HG03520 (cell line): ENCODE data around the gene RASGRF1.
"Not testable (repeated sequence)": the region's sequence is repeated elsewhere in the genome, so short reads cannot be mapped to it uniquely, and the experiment has no call there.

Source experiments
- ATAC-seq: cut with Tn5 transposase; IDR thresholded peaks from one replicate; pipeline ENCODE4 v1.9.1; 2021; ENCODE audit warnings: mild to moderate bottlenecking, moderate library complexity; ENCODE audit not compliant: unreplicated experiment

The RASGRF1 gene, protein sequence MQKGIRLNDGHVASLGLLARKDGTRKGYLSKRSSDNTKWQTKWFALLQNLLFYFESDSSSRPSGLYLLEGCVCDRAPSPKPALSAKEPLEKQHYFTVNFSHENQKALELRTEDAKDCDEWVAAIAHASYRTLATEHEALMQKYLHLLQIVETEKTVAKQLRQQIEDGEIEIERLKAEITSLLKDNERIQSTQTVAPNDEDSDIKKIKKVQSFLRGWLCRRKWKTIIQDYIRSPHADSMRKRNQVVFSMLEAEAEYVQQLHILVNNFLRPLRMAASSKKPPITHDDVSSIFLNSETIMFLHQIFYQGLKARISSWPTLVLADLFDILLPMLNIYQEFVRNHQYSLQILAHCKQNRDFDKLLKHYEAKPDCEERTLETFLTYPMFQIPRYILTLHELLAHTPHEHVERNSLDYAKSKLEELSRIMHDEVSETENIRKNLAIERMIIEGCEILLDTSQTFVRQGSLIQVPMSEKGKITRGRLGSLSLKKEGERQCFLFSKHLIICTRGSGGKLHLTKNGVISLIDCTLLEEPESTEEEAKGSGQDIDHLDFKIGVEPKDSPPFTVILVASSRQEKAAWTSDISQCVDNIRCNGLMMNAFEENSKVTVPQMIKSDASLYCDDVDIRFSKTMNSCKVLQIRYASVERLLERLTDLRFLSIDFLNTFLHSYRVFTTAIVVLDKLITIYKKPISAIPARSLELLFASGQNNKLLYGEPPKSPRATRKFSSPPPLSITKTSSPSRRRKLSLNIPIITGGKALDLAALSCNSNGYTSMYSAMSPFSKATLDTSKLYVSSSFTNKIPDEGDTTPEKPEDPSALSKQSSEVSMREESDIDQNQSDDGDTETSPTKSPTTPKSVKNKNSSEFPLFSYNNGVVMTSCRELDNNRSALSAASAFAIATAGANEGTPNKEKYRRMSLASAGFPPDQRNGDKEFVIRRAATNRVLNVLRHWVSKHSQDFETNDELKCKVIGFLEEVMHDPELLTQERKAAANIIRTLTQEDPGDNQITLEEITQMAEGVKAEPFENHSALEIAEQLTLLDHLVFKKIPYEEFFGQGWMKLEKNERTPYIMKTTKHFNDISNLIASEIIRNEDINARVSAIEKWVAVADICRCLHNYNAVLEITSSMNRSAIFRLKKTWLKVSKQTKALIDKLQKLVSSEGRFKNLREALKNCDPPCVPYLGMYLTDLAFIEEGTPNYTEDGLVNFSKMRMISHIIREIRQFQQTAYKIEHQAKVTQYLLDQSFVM (N-terminal part only)

DNA sequence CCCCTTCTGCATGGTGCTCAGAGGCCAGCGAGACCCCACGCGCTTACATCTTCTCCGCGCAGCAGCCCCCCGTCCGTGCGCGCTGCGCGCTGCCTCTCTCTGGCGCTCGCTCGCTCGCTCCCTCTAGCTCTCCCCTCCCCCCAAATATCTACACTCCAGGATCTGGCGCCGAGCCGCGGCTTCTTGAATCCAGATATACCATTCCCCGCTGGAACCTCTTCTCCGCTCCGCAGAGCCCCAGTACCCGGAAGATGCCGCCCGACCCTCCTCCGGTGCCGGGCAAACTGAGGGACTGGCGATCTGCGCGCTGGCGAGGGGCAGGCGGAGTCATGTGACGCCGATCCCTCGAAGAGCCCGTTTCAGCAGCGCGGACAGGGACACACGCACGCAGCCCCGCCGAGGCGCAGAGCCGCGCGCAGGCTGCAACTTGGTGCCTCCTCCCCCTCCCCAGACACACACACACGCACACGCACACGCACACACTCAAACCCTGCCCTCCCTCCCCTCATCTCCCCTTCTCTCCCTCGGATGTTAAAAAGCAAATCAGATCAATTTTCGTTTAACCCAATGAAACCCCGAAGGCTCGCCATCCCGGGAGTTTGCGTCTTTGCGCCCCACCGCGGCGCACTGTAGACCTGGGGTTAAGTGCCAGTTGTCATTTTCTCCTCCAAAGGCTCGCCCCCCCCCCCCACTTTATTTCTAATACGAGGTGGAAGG lies at the start of gene RASGRF1:
RASGRF1 (minus strand) TSS at position 294 of the 717 bp plus-strand sequence; CDS start at position 12, 282 bp downstream.
- no peak for ATAC-seq

DNA sequence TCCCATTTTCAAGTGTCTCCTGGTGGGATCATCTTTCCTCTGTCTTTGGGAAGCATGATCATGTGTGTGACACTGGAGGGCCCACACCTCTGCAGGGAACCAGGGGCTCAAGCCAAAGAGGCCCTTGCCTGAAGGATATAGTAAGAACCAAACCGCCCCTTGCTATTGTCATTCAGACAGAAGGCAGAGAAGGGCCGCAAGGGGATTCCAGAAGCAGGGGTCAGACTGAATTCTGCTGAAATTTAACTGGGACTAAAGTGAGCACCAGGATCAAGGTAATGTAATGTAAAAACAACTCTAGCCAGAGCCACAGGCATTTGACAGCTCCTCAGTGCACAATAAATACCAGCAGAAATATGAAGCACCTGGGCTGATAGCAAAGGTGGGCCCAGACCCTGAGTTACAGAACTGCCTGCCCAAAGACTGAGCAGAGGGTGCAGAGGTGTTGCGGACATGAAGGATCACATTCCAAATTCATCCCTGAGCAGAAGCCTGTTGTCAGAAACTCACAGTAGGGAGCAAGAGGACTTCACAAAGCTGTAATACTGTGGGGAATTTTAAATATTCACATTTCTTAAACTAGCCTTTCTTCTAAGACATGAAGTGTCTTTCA lies 46.0 kb upstream of the RASGRF1 start:
- no peak for ATAC-seq

DNA sequence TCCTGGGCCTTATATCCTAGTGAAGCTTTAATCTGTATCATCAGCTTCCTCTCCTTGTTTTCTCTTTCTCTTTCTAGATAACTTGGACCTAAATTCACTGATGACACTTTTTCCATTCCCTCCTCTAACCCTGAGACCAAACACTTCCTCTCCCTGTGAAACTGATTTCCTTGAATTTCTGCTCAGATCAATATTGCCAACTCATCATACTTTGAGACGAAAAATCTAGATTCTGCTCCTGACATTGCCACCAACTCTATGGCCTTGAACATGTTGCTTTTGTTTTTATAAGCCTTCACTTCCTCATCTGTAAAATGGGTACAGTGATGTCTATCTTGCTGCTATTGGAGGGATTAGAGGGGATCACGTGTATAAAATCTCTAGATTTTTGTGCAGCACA lies 42.7 kb upstream of the RASGRF1 start:
- ATAC-seq, result no peak

DNA sequence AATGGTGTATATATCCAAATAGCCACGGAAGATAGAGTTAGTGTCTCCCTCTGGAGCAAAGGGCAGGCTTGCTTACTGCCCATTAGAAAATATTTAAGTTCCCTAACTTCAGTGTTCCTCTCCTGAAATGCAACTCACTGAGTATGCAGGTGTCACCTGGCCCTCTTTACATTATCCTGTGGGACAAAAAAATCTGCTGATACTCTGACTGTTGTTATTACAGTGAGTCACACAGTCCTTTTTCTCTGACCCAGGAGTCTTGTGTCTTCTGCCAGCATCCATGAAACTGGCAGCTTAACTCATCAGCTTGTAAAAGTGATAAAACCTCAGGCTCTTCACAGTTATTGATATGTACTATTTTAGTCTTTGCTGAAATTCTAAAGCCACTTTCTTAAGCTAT lies 42.2 kb upstream of the RASGRF1 start:
- no peak for ATAC-seq

DNA sequence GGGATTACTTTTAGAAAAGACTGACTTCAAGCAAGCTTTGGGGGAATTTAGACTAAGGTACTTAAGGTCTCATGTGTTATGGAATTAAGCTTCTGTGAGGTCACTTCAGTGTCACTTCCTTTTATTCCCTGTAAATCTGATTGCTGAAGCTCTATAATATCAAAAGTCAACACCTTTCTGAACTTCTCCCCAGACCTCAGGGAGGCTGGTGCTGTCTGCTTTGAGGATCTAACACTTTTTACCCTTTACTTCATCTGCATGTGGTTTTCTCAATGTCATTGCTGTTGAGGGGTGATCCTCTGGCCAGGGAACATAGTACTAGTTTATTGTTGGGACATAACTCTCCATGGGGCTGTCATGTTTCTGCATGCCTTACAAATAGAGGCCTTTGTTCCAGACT lies 41.8 kb upstream of the RASGRF1 start:
- ATAC-seq, result no peak

DNA sequence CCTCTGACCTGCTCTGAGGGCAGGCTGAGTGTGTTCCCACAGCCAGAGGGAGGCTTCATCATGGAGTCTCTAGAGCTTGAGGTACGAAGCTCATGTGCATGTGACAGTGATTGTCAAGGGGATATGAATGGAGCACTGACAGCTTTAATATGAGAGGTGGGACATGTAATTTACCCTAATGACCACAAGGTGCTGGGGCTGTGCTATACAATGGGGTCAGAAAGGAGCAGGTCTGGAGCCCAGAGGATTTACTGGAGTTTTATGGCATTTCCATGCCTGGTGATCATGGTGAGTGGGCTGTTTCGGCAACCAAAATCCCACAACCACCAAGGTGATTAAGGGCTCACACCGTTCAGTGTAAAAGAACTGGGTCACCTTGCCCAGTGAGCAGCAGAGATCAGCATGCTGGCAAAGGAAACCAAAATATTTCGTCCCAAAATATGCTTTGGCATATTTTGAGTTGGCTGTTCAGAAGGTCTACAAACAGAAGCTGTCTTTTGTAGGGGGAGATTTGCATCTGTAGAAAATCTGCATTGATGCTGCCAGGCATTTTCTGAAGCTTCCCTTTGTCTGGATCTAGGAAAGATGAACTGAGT lies 40.1 kb upstream of the RASGRF1 start:
- ATAC-seq, result no peak

DNA sequence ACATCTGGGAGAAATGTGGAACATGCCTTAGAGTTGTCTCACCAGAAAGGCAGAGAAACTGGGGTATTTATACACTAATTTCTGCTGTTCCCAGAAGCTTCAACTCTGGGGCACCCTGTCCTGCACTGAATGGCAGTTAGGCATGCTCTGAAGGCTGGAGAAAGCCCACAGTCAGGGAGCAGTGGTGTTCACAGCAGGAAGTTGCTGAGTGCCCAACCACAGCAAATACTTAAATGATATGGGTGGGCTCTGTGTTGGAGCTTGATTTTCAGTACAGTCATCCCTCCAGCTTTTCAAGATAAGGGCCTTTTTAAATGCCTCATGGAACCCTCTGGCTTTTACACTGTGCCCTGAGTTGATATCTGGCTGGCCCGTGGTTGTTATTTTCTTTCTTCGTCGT lies 38.7 kb upstream of the RASGRF1 start:
- ATAC-seq, result no peak

DNA sequence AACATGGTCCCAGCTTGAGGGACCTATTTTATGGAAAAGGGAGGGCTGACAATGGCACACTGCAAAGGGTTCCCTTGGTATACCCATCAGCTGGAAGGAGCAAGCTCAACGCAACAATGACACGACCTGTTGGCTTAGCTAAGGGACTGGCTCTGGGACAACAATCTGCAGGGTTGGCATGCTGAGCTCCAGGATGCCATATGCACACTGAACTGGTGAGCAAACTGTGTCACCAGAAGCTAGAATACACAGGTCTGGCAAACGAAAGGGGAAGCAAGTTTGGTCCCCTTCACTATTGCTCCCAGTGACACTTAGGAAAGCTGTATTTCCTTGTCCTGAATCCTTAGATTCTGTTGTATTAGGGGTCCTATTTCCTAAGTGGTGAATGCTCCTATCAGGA lies 38.0 kb upstream of the RASGRF1 start:
- no peak for ATAC-seq

DNA sequence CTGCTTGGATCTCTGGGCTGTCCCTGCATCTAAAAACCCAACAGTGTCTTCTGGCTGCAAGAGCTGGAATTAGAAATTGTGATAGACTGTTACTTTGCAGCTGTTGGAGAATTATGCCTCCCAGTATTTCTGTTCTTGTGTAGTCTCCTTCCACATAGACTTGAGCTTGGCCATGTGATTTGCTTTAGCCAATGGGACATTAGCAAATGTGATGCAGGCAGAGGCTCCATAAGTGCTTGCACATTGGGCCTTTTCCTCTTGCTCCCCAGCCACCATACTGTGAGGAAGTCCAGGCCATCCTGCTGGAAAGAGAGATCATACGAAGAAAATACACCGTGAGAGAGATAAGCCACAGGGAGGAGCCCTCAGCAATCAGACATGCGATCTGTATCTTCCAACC lies 33.8 kb upstream of the RASGRF1 start:
- ATAC-seq, result no peak

DNA sequence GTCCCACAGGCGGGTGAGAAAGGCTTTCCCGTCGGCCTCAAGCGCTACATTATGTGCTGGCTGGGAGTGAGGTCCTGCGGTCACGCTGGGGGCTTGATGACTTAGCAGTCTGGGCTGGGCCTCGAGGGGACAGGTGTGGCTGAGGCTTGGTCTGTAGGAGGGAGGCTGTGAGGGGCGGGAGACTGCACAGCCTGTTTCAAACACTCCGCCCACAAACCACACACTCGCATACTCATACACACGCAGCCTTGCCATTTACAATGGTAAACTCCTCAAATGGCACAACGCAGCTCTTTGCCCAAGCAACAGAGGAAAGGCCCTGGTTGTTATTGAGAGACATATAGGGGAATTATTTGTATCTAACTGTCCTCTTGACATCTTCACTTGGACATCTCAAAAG lies 32.4 kb upstream of the RASGRF1 start:
- ATAC-seq, result no peak

DNA sequence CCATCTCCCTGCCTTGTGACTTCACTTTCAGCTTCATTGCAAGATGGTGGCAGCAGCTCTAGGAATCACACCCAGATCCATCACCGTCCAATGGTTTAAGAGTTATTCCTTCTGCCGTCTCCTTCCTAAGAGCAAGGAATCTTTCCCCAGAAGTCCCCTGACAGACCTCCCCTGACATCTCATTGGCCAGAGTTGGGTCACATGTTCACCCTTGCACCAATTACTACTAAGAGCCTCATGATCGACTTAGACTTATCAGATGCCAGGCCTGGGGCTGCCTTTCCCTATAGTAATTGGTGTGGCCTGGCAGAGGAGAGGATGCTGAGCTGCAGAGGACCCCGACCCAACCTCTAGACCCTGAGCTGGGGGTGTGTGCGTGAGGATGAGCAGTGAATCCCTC lies 31.8 kb upstream of the RASGRF1 start:
- no peak for ATAC-seq

DNA sequence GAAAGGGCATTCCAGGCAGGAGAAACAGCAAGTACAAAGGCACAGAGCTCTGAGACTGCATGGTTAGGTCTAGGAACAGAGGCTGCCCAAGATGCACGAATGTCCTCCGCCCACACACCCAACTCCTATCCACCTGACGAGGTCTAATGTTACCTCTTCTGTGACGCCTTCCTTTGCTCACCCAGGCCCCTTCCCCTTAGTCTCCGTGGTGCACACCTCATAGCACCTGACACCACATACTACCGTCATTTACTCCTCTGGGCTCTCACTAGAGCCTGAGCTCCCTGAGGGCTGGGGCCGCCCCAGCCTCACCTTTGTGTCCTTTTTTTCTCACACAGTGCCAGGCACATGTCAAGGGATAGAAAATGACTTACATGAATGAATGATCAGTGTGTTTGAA lies 31.0 kb upstream of the RASGRF1 start:
- ATAC-seq, result no peak

DNA sequence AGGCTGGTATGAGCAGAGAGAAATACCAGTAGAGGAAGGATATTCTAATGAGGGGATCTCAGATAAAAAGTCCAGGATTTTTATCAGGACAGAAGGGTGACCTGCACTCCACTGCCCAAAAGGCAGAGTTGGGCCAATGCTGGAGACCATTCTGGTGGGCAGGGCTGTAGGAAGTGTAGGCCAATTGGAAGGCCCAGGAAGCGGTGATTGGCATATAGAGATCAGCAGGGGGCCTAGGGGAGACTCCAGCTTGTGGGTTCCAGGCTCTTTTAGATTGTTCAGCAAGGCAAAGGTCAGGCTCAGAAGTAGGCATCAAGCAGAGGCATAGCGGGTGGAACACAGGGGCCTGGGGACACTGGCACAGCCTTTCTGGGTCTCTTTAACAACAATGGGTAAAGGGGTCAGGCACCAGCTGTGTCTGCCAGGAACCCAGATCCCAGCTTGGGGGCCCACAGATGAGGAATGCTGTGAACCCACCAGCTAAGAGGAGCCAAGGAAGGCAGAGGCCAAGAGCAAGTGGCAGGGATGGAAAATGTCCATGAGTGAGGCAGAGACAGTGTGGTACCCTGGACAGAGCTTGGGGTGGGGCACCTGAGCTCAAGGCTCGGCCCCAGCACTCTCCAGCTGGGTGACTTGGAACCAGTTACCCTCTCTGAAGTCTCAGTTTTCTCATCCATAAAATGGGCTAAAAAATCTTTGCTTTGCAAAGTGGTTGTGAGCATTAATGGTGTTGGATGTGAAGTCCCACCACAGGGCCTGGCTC lies 27.0 kb upstream of the RASGRF1 start:
- no peak for ATAC-seq

DNA sequence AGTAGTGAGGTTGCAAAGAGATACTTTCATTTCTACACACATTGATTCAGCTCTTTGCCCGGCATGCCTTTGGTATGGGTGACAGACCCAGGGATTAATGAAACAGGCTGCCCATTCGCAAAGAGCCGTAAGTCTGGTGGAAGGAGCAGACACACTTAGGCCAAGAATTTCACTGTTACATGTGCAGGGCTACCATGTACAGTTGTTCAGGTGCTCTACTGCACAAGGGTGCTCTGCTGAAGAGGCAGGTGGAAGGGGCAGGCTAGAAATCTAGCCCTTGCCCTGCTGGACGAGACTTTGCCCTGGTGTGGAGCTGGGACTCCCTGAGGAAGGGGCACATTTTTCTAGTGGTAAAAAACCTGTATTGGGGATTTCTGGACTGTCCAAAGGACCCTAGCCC lies 26.2 kb upstream of the RASGRF1 start:
- ATAC-seq, result no peak

DNA sequence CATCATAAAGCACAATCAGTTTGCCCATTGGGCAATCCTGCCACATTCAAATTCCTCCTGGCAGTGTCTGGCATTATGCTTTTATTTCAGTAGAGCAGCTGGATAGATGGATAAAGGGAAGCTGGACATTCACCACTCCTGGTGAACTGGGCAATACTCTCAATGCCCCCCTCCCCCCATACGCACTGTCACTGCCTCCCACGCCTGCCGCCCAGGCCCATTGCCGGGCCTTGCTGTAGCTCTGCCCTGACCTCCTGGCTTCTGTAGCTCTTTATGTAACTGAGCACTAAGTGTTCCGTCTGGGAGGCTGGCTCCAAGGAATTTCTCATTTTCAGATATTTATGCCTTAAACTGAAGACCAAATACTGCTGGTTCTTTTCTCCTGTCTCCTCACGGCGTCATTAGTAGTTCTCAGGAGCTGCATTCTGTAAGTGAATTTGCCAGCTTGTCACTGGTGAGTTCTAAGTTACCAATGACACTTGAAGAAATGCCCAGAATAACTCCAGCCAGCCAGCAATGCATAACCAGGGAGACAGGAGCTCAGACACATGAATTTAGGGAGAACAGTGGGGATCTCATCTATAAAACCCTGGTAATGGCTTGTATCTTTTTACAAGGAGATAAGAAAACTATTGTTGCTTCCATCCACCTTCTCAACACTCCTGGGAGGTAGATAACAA lies 25.5 kb upstream of the RASGRF1 start:
- ATAC-seq, result no peak

DNA sequence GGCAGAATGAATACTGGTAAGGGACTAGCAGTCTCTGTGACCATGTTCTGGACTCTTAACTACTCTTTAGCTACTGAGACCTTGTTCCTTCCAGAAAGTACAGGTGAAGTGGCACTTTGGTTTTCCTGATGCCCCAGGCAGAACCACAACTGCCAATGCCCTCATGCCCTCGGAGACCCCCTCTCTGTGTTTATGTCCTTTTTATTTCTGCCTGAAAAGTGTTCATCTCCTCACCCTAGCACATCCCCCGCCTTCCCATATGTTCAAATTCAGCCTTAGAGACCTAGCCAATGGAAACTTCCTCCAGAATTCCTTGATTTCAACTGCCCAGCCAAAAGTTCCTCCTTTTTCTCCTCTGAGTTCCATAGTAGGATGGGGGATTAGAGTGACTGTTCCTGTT lies 23.3 kb upstream of the RASGRF1 start:
- ATAC-seq, result no peak

DNA sequence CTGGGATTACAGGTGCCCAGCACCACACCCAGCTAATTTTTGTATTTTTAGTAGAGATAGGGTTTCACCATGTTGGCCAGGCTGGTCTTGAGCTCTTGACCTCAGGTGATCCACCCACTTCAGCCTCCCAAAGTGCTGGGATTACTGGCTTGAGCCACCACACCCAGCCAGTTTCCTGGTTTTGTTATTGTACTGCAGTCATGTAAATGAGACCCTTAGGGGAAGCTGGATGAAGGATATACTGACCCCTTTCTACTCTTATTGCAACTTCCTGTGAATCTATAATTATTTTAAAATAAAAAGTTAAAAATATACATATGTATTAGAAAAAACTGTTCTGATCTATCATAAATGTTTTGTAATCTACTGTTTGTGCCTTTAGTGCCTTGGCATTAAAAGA lies 20.8 kb upstream of the RASGRF1 start:
- not testable (repeated sequence) for ATAC-seq

DNA sequence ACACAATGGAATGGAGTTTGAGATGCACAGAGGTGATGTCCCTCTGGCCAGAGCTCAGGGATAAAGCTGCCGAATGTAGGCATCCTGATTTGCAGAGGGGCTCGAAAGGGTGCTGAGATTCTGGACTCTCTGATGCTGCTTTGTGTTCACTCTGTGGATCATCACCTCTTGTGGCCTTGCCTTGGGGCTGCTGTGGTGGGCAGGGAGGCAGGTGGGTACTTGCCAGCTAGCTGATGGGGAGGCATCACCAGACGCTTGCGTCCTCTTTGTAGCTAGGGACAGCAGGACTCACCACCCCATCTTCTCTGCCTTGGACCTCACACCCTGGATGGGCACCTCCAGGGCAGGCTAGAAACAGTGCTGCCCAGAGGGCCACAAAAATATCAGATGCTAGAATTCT lies 14.6 kb upstream of the RASGRF1 start:
- no peak for ATAC-seq

DNA sequence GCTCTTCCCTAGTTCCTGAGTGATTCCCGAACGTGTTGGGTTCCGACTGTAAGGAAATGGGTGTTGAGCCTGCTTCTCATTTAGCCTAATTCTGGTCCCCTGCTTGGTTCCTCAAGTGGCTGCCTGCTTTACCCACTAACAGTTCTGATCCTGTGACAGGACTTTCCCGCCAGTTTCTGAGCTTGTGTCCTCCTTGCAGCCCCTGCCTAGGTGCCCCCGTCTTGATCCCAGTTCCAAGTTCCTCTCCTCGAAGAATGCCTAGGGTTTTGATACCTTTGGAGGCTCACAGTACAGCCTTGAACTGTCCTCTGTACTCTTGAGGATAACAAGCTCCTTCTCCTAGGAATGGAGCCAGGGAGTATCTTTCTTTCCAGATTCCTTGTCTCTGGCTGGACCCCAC lies 12.0 kb upstream of the RASGRF1 start:
- ATAC-seq, result no peak
